Measurements from ENCODE around the gene NDUFS3. TPM values are rescaled to one million over a fixed set of nuclear protein-coding genes. Genes with fewer than 3 reads are reported as not detected.

The NDUFS3 gene
- total and polyA plus RNA-seq, 2 experiments from 2014 or later, result 108 to 168 TPM

DNA sequence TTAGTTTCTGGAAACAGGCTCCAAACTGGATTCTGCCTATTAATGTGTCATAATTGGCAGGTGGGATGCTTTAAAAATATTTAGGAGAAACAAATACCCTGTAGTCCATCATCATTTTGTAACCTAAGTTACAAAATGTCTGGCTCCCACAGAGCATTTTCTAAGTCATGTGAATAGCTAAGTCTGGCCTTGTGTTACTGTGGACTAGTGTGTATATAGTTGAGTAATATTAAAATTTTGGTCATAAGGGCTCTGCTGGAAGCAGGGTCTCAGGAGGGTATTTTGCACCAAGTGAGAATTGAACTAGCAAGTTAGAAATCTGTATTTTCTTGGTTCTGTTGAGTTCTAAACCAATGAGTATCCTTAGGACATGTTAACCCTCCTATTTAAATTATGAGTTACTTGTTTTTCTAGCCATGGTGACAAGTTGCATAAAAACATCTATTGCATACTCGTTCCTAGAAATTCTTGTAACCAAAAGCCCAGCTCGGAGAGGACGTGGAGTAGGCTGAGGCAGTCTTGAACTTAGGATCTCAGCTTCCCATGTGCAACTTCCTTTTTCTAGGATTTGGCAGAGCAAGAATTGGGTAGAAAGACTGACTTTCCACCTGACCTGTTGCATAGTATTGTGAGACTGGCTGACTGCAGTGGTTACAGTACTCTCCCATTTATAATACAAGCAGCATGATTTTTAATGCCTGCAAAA lies 8.1 kb upstream of the NDUFS3 start:
- H3K4me3 ChIP-seq, result no peak overlapping the region
- H2AFZ ChIP-seq, result no peak overlapping the region
- peaks cover 45% of the 10 kb centered on the region for H3K79me2 ChIP-seq (replicated peaks; ENCODE audit: insufficient read depth)
- no peak overlapping the region for H3K27ac ChIP-seq (ENCODE audit: low read depth)
- no peak overlapping the region for H3K4me2 ChIP-seq
- DNase-seq (ENCODE audit: low spot score) (no peak), ATAC-seq (no peak)
- Mint-ChIP-seq H3K27me3 (ENCODE audit: insufficient read depth, low read depth, poor library complexity) (peaks cover 3% of the 10 kb centered on the region), H3K4me1 (peaks cover 5% of the 10 kb centered on the region; the same call in 2 of the 3 replicates), H3K4me3 (no peak overlapping the region), H3K27ac (no peak overlapping the region), H3K9me3 (peaks cover 2% of the 10 kb centered on the region; the same call in 1 of the 3 replicates), H3K36me3 (ENCODE audit: low read depth) (peaks cover 63% of the 10 kb centered on the region)
- peaks cover 23% of the 10 kb centered on the region for H3K36me3 ChIP-seq (ENCODE audit: insufficient read depth)
- H3K4me1 ChIP-seq (ENCODE audit: insufficient read depth), result no peaks in the 10 kb centered on the region
- H3K27me3 ChIP-seq (ENCODE audit: insufficient read depth), result no peaks in the 10 kb centered on the region
- no peaks in the 10 kb centered on the region for H3K9me2 ChIP-seq (ENCODE audit: insufficient read depth)
- peaks cover 10% of the 10 kb centered on the region; the same call in 1 of the 2 replicates for H3F3A ChIP-seq (replicated peaks; ENCODE audit: low read depth)
- H4K20me1 ChIP-seq (replicated peaks; ENCODE audit: insufficient read depth), result peaks cover 13% of the 10 kb centered on the region
- no peak for TF ChIP-seq EZH2phosphoT487 (IDR thresholded peaks at IDR 0.05; ENCODE audit: unreplicated experiment)
- no peak for TF ChIP-seq REST (IDR thresholded peaks at IDR 0.05; ENCODE audit: unreplicated experiment)
- no peak for TF ChIP-seq CTCF (conservative IDR thresholded peaks at IDR 0.05; ENCODE audit: low read depth in 2 of 2)
- TF ChIP-seq JUNB (IDR thresholded peaks at IDR 0.05; ENCODE audit: unreplicated experiment), result no peak
- TF ChIP-seq NANOG (IDR thresholded peaks at IDR 0.05; ENCODE audit: borderline replicate concordance), result no peak
- TF ChIP-seq STAT1 (IDR thresholded peaks at IDR 0.05; ENCODE audit: unreplicated experiment), result no peak
- TF ChIP-seq ZNF114 (CRISPR knock-in tag; IDR thresholded peaks at IDR 0.05), result no peak
- TF ChIP-seq, protein P1, sequence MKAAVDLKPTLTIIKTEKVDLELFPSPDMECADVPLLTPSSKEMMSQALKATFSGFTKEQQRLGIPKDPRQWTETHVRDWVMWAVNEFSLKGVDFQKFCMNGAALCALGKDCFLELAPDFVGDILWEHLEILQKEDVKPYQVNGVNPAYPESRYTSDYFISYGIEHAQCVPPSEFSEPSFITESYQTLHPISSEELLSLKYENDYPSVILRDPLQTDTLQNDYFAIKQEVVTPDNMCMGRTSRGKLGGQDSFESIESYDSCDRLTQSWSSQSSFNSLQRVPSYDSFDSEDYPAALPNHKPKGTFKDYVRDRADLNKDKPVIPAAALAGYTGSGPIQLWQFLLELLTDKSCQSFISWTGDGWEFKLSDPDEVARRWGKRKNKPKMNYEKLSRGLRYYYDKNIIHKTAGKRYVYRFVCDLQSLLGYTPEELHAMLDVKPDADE (IDR thresholded peaks at IDR 0.05), result no peak
- TF ChIP-seq EZH2 (IDR thresholded peaks at IDR 0.05; ENCODE audit: low read depth, unreplicated experiment), result no peak
- TF ChIP-seq ZNF331 (CRISPR knock-in tag; IDR thresholded peaks at IDR 0.05; ENCODE audit: low read depth), result no peak
- no peak for TF ChIP-seq CREB1 (CRISPR knock-in tag; IDR thresholded peaks at IDR 0.05; ENCODE audit: low read depth)

Measured in GM23338 (cell line).